IMR-90 (cell line): ENCODE measurements around the gene TRABD. TPM values are rescaled to one million over a fixed set of nuclear protein-coding genes. Genes with fewer than 3 reads are reported as not detected.

Experiments used
- ATAC-seq: fragments of 200-7000 bp; cut with Tn5 transposase; 2 replicates; pipeline ENCODE4 v1.9.1; 2020; ENCODE audit warnings: low read depth, mild to moderate bottlenecking, moderate library complexity
- BruUV-seq: library from RNA; stranded (reverse); fragments of 400-500 nt; replicated peaks from 2 replicates; lab custom pipeline; 2021; lab: Mats Ljungman, UMichigan
- CTCF ChIA-PET: fragments of 300-600 bp; formaldehyde crosslinking; extraction: SDS; loops from one replicate; lab custom pipeline; 2021; ENCODE audit warnings: antibody characterized with exemption; lab: Yijun Ruan, JAX
- POLR2A ChIA-PET: fragments of 300-600 bp; sonication (Branson Sonifier 250); formaldehyde crosslinking; loops from one replicate; lab custom pipeline; 2022; ENCODE audit warnings: antibody characterized with exemption; ENCODE audit not compliant: unreplicated experiment; lab: Charles Lee
- DNase-seq: peaks from one replicate; pipeline ENCODE4 v3.0.0; 2013
- H2AFZ ChIP-seq: replicated peaks from 2 replicates; pipeline ENCODE3; 2013; ENCODE audit warnings: low read length, mild to moderate bottlenecking; ENCODE audit not compliant: poor library complexity
- H2AK5ac ChIP-seq: 2 replicates; pipeline ENCODE4 v1.6.1; 2013; ENCODE audit warnings: low read depth, low read length, inconsistent platforms
- H2AK9ac ChIP-seq: replicated peaks from 2 replicates; pipeline ENCODE3; 2013; ENCODE audit warnings: mild to moderate bottlenecking, low read depth, low read length, moderate library complexity; ENCODE audit not compliant: poor library complexity
- H2BK120ac ChIP-seq: 2 replicates; pipeline ENCODE4 v1.6.1; 2013; ENCODE audit warnings: low read depth, low read length, inconsistent platforms
- H2BK15ac ChIP-seq: 3 replicates; pipeline ENCODE4 v1.6.1; 2013; ENCODE audit warnings: low read depth, low read length, inconsistent platforms
- H2BK20ac ChIP-seq: 2 replicates; pipeline ENCODE4 v1.6.1; 2013; ENCODE audit warnings: low read depth, mild to moderate bottlenecking, inconsistent platforms, low read length, moderate library complexity
- H2BK5ac ChIP-seq: 2 replicates; pipeline ENCODE4 v1.6.1; 2013; ENCODE audit warnings: mild to moderate bottlenecking, low read depth, low read length, inconsistent platforms; ENCODE audit not compliant: poor library complexity, severe bottlenecking
- H3K14ac ChIP-seq: replicated peaks from 2 replicates; pipeline ENCODE4 v1.6.1; 2013; ENCODE audit warnings: low read depth, low read length, inconsistent platforms
- H3K18ac ChIP-seq: 2 replicates; pipeline ENCODE4 v1.6.1; 2013; ENCODE audit warnings: low read depth, low read length, control low read depth
- H3K23ac ChIP-seq: 2 replicates; pipeline ENCODE4 v1.6.1; 2013; ENCODE audit warnings: low read depth, low read length, inconsistent platforms
- H3K27ac ChIP-seq: 2 replicates; pipeline ENCODE4 v1.5.1; 2013; ENCODE audit warnings: mild to moderate bottlenecking, control low read depth, low read length; ENCODE audit not compliant: insufficient read depth
- H3K27me3 ChIP-seq: 2 replicates; pipeline ENCODE4 v1.6.1; 2013; ENCODE audit warnings: low read length; ENCODE audit not compliant: control insufficient read depth, insufficient read depth
- H3K36me3 ChIP-seq: 2 replicates; pipeline ENCODE4 v1.6.1; 2013; ENCODE audit warnings: low read length, mixed read lengths; ENCODE audit not compliant: control insufficient read depth, insufficient read depth
- H3K4ac ChIP-seq: 2 replicates; pipeline ENCODE4 v1.6.1; 2013; ENCODE audit warnings: low read depth, low read length, inconsistent platforms
- H3K4me1 ChIP-seq: 2 replicates; pipeline ENCODE4 v1.6.1; 2013; ENCODE audit warnings: low read length, mixed read lengths; ENCODE audit not compliant: control insufficient read depth, insufficient read depth
- H3K4me2 ChIP-seq: 2 replicates; pipeline ENCODE4 v1.6.1; 2013; ENCODE audit warnings: low read depth, mild to moderate bottlenecking, control low read depth, low read length, moderate library complexity
- H3K4me3 ChIP-seq: 2 replicates; pipeline ENCODE4 v1.5.1; 2013; ENCODE audit warnings: low read depth, mild to moderate bottlenecking, control low read depth, low read length, moderate library complexity; ENCODE audit not compliant: insufficient read depth
- H3K56ac ChIP-seq: 2 replicates; pipeline ENCODE4 v1.6.1; 2013; ENCODE audit warnings: low read length, inconsistent platforms; ENCODE audit not compliant: insufficient read depth; ENCODE audit errors: extremely low read depth
- H3K79me1 ChIP-seq, 2 experiments: 2 replicates each; pipeline ENCODE4 v1.6.1; 2013; ENCODE audit warnings: low read length in 2 of 2, inconsistent platforms in 1 of 2, low read depth in 1 of 2
- H3K9ac ChIP-seq: 2 replicates; pipeline ENCODE4 v1.6.1; 2013; ENCODE audit warnings: low read depth, low read length, control low read depth
- H3K9me1 ChIP-seq: 2 replicates; pipeline ENCODE4 v1.6.1; 2013; ENCODE audit warnings: low read length, inconsistent platforms; ENCODE audit not compliant: insufficient read depth
- H3K9me3 ChIP-seq: 2 replicates; pipeline ENCODE4 v1.6.1; 2013; ENCODE audit warnings: low read length; ENCODE audit not compliant: control insufficient read depth, insufficient read depth
- H4K20me1 ChIP-seq: 2 replicates; pipeline ENCODE4 v1.6.1; 2013; ENCODE audit warnings: low read length, inconsistent platforms; ENCODE audit not compliant: insufficient read depth
- H4K5ac ChIP-seq: 2 replicates; pipeline ENCODE4 v1.6.1; 2013; ENCODE audit warnings: mild to moderate bottlenecking, low read depth, low read length, control low read depth
- H4K8ac ChIP-seq, 2 experiments: 2 replicates each; pipeline ENCODE4 v1.6.1; 2013; ENCODE audit warnings: low read depth in 2 of 2, low read length in 2 of 2, control low read depth in 1 of 2, inconsistent platforms in 1 of 2
- H4K91ac ChIP-seq: 2 replicates; pipeline ENCODE4 v1.6.1; 2013; ENCODE audit warnings: low read depth, low read length, inconsistent platforms; ENCODE audit not compliant: insufficient read depth
- BHLHE40 ChIP-seq: fragments of 150-350 bp; IDR thresholded peaks from 2 replicates; pipeline ENCODE4 v1.6.1; 2016; ENCODE audit warnings: mild to moderate bottlenecking, low read depth, low read length
- CEBPB ChIP-seq: IDR thresholded peaks from 2 replicates; pipeline ENCODE4 v1.6.1; 2012; ENCODE audit warnings: low read depth, low read length, improper control_type of control experiment
- CHD1 ChIP-seq: IDR thresholded peaks from 2 replicates; pipeline ENCODE4 v1.6.1; 2012; ENCODE audit warnings: low read depth, low read length, improper control_type of control experiment
- FOS ChIP-seq: fragments of 150-350 bp; IDR thresholded peaks from 2 replicates; pipeline ENCODE4 v1.6.1; 2016; ENCODE audit warnings: low read depth, low read length
- MAFK ChIP-seq: IDR thresholded peaks from 2 replicates; pipeline ENCODE4 v1.6.1; 2012; ENCODE audit warnings: low read depth, low read length, improper control_type of control experiment
- MAZ ChIP-seq: IDR thresholded peaks from 2 replicates; pipeline ENCODE4 v1.6.1; 2012; ENCODE audit warnings: low read depth, mild to moderate bottlenecking, low read length, improper control_type of control experiment, moderate library complexity, borderline replicate concordance
- MXI1 ChIP-seq: IDR thresholded peaks from 2 replicates; pipeline ENCODE4 v1.6.1; 2012; ENCODE audit warnings: low read depth, mild to moderate bottlenecking, low read length, moderate library complexity, borderline replicate concordance
- NFE2L2 ChIP-seq: fragments of 150-350 bp; IDR thresholded peaks from 2 replicates; pipeline ENCODE4 v1.6.1; 2016; ENCODE audit warnings: low read depth, mild to moderate bottlenecking, low read length
- POLR2A ChIP-seq: IDR thresholded peaks from 2 replicates; pipeline ENCODE4 v1.6.1; 2012; ENCODE audit warnings: mild to moderate bottlenecking, low read depth, low read length
- RAD21 ChIP-seq: IDR thresholded peaks from 2 replicates; pipeline ENCODE4 v1.6.1; 2012; ENCODE audit warnings: low read length, improper control_type of control experiment
- RCOR1 ChIP-seq: IDR thresholded peaks from 2 replicates; pipeline ENCODE4 v1.6.1; 2012; ENCODE audit warnings: mild to moderate bottlenecking, low read length, improper control_type of control experiment; ENCODE audit not compliant: insufficient replicate concordance
- RFX5 ChIP-seq: IDR thresholded peaks from 2 replicates; pipeline ENCODE4 v1.8.0; 2012; ENCODE audit warnings: low read depth, mild to moderate bottlenecking, low read length, moderate library complexity
- SMC3 ChIP-seq: fragments of 150-350 bp; IDR thresholded peaks from 2 replicates; pipeline ENCODE4 v1.6.1; 2016; ENCODE audit warnings: low read depth, mild to moderate bottlenecking, antibody characterized with exemption, low read length, moderate library complexity
- WGBS, 2 experiments: methylation state at CpG; one replicate each; pipeline versions ENCODE4 v1.1.5 to v1.1.7; 2013; ENCODE audit warnings: missing lambda C conversion rate in 2 of 2; ENCODE audit not compliant: insufficient read length in 1 of 2; ENCODE audit errors: extremely low coverage in 2 of 2; 5-methylcytosine and 5-hydroxymethylcytosine counted together
- dilution Hi-C: fragments of 300-500 bp; cut with HindIII; formaldehyde crosslinking; loops from one replicate; pipeline ENCODE4 v1.14.3; 2018; ENCODE audit warnings: low sequenced_read_pairs; ENCODE audit not compliant: unreplicated experiment
- in situ Hi-C: fragments of 300-500 bp; cut with MboI; formaldehyde crosslinking; loops from 3 replicates; pipeline ENCODE4 v1.14.3; 2019; ENCODE audit warnings: low sequenced_read_pairs, inconsistent platforms, mixed read lengths
- intact Hi-C: fragments of 100-400 bp; cut with micrococcal nuclease; formaldehyde crosslinking; loops from 2 replicates; pipeline ENCODE4 v1.10.0; 2022
- polyA plus RNA-seq, 3 experiments: library from polyadenylated mRNA; depleted of rRNA; stranded (reverse); fragments of >200 nt; gene quantifications; 2 replicates each; pipeline ENCODE4 v1.2.3, GENCODE V29; 2012; ENCODE audit warnings: low replicate concordance in 1 of 3
- total RNA-seq: library from RNA; depleted of rRNA; stranded (reverse); fragments of >200 nt; gene quantifications from 2 replicates; pipeline ENCODE4 v1.2.3, GENCODE V29; 2012
- TF ChIP-seq, protein P1 (sequence below): fragments of 150-350 bp; IDR thresholded peaks from 2 replicates; pipeline ENCODE4 v1.6.1; 2016; ENCODE audit warnings: low read depth, mild to moderate bottlenecking, low read length, moderate library complexity, borderline replicate concordance
- TF ChIP-seq, protein P2 (sequence below): conservative IDR thresholded peaks from 2 replicates; pipeline ENCODE4 v1.5.1; 2012; ENCODE audit warnings: mild to moderate bottlenecking, low read depth, low read length, improper control_type of control experiment
- TF ChIP-seq, protein P3 (sequence below): fragments of 150-350 bp; IDR thresholded peaks from 2 replicates; pipeline ENCODE4 v1.6.1; 2017; ENCODE audit warnings: mild to moderate bottlenecking, antibody characterized with exemption, low read length, low read depth

Gene TRABD
- total and polyA plus RNA-seq, 2 of the 4 experiments (the other 2 are of a cell fraction), result 13.4 to 42.7 TPM

DNA sequence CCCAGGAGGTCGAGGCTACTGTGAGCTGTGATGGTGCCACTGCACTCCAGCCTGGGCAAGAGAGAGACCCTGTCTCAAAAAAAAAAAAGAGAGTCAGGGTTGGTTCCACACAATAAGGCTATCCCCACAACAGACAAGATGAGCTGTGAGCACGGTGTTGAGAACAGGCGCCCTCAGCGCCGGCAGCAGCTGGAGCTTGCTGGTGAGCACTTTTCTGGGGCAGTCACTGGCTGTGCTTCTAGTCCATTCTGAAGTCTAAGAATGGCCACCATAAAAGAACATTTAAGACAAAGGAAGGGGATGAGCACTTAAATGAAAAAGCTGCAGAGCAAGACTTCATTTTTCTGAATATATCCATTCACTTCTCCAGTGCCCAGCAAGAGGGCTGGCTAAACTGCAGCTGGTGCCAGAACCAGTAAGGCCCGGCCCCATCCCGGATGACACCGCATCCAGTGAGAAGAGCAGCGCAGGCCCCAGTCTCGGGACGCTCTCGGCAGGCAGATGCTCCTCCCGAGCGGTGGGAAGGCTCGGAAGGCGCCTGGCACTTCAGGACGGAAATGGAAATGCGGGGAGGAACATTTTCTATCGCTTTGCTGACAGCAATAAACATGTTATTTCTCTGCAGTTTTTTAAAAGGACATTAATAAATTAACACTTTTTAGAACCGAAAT, 46.9 kb downstream of the TRABD start:
- Histone ChIP-seq H3K9ac (no peak overlapping the region), H3K36me3 (peaks cover 38% of the 10 kb centered on the region), H3K23ac (no peak overlapping the region), H2AK5ac (no peak overlapping the region), H2BK120ac (no peak overlapping the region), H3K27ac (no peak overlapping the region), H2AFZ (no peak overlapping the region), H2AK9ac (no peak overlapping the region), H3K14ac (no peak overlapping the region), H3K4me2 (no peak overlapping the region), H3K27me3 (no peaks in the 10 kb centered on the region), H3K4me3 (no peak overlapping the region), H3K4ac (no peak overlapping the region), H3K79me1 (peaks cover 9 to 47% of the 10 kb centered on the region in 2 experiments), H2BK15ac (no peak overlapping the region), H3K9me3 (no peaks in the 10 kb centered on the region), H4K20me1 (peaks cover 34% of the 10 kb centered on the region), H4K8ac (no peak overlapping the region), H2BK5ac (no peak overlapping the region), H3K56ac (no peak overlapping the region), H3K9me1 (peaks cover 14% of the 10 kb centered on the region), H4K5ac (no peak overlapping the region), H3K18ac (no peak overlapping the region), H4K91ac (no peak overlapping the region), H2BK20ac (no peak overlapping the region), H3K4me1 (no peaks in the 10 kb centered on the region)
- DNase-seq (no peak), ATAC-seq (no peak)
- POLR2A ChIA-PET, result no interaction called here
- dilution Hi-C loops, result no loop called here
- 92% methylated on average over 9 of the region's 20 CpGs; no CpG with 5 or more reads in 1 of the 2 experiments for WGBS, 2 experiments
- TF ChIP-seq CHD1 (no peak), POLR2A (no peak), CEBPB (no peak), MXI1 (no peak), SMC3 (no peak), NFE2L2 (no peak), RCOR1 (no peak), RFX5 (no peak), BHLHE40 (no peak), RAD21 (no peak), FOS (no peak), MAFK (no peak), MAZ (no peak)
- TF ChIP-seq, protein P1, sequence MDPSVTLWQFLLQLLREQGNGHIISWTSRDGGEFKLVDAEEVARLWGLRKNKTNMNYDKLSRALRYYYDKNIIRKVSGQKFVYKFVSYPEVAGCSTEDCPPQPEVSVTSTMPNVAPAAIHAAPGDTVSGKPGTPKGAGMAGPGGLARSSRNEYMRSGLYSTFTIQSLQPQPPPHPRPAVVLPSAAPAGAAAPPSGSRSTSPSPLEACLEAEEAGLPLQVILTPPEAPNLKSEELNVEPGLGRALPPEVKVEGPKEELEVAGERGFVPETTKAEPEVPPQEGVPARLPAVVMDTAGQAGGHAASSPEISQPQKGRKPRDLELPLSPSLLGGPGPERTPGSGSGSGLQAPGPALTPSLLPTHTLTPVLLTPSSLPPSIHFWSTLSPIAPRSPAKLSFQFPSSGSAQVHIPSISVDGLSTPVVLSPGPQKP, result no peak
- TF ChIP-seq, protein P2, sequence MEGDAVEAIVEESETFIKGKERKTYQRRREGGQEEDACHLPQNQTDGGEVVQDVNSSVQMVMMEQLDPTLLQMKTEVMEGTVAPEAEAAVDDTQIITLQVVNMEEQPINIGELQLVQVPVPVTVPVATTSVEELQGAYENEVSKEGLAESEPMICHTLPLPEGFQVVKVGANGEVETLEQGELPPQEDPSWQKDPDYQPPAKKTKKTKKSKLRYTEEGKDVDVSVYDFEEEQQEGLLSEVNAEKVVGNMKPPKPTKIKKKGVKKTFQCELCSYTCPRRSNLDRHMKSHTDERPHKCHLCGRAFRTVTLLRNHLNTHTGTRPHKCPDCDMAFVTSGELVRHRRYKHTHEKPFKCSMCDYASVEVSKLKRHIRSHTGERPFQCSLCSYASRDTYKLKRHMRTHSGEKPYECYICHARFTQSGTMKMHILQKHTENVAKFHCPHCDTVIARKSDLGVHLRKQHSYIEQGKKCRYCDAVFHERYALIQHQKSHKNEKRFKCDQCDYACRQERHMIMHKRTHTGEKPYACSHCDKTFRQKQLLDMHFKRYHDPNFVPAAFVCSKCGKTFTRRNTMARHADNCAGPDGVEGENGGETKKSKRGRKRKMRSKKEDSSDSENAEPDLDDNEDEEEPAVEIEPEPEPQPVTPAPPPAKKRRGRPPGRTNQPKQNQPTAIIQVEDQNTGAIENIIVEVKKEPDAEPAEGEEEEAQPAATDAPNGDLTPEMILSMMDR, result no peak
- TF ChIP-seq, protein P3, sequence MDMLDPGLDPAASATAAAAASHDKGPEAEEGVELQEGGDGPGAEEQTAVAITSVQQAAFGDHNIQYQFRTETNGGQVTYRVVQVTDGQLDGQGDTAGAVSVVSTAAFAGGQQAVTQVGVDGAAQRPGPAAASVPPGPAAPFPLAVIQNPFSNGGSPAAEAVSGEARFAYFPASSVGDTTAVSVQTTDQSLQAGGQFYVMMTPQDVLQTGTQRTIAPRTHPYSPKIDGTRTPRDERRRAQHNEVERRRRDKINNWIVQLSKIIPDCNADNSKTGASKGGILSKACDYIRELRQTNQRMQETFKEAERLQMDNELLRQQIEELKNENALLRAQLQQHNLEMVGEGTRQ, result no peak
- no TSS peak for BruUV-seq
- CTCF ChIA-PET, result no interaction called here
- intact Hi-C loops, result no loop called here
- in situ Hi-C loops, result no loop called here
